Lower leg skin (tissue), 4 donors: ENCODE data around the gene SH3GLB2. TPM values are rescaled to one million over a fixed set of nuclear protein-coding genes. Genes with fewer than 3 reads are reported as not detected.

Source experiments
- DNase-seq, 2 donors: peaks; one replicate each; pipeline ENCODE4 v3.0.0-alpha.2; 2019; ENCODE audit warnings: low spot score in 2 of 2
- H3K4me3 ChIP-seq: fragments of 200-600 bp; sonication (generic); 2 replicates; pipeline ENCODE4 v1.5.1; 2017; ENCODE audit warnings: mild to moderate bottlenecking, low read depth; ENCODE audit not compliant: poor library complexity, severe bottlenecking
- CTCF ChIP-seq, 3 donors: fragments of 450-650 bp; IDR thresholded peaks; one replicate each; pipeline ENCODE4 v1.5.1; 2016; ENCODE audit warnings: antibody characterized with exemption in 3 of 3, mild to moderate bottlenecking in 3 of 3, moderate library complexity in 2 of 3
- POLR2A ChIP-seq, 2 donors: fragments of 450-650 bp; IDR thresholded peaks; one replicate each; pipeline ENCODE4 v1.6.1; 2016 to 2017; ENCODE audit warnings: antibody characterized with exemption in 2 of 2, mild to moderate bottlenecking in 1 of 2, moderate library complexity in 1 of 2
- WGBS, 2 donors: methylation state at CpG; one replicate each; pipeline ENCODE4 v1.1.5; 2018; 5-methylcytosine and 5-hydroxymethylcytosine counted together
- intact Hi-C: fragments of 100-400 bp; cut with DNase I; formaldehyde crosslinking; loops from one replicate; pipeline ENCODE4 v1.15.0; 2023; ENCODE audit warnings: low total_unique reads
- total RNA-seq, 4 donors: library from RNA; depleted of rRNA; stranded (reverse); fragments of >200 nt; gene quantifications; one replicate each; pipeline ENCODE4 v1.1.0, GENCODE V29; 2016

The SH3GLB2 gene
- total RNA-seq, 4 donors from 2014 or later: 177 to 378 (median 207) TPM

DNA sequence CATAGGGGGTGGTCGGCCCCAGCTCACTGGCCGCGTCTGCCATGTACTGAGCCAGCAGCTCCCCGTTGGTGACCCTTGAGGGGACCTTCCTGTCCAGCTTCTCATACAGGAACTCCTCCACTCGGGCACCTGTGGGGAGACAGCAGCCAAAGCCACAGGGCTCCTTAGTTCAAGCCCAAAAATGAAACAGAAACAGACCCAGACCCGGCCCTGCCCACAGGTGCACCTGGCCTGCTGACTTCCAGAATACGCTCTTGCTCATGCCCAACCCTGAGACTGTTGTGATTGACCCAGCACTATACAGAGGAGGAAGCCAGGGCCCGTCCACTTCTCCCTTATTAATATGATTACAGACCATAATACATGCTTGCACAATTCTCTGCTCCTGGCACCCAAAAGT is 7.0 kb downstream of the SH3GLB2 start:
- H3K4me3 ChIP-seq: no peak overlapping the region
- DNase-seq: no peak
- intact Hi-C loops: no loop called here
- 75 to 78% methylated on average over 8 of the region's 8 CpGs for WGBS, 2 donors
- TF ChIP-seq POLR2A (IDR thresholded peaks at IDR 0.05) (no peak), CTCF (IDR thresholded peaks at IDR 0.05) (no peak)

GRCh38 chr9:129014608-129015007 is 13.5 kb downstream of the SH3GLB2 start:
- no peak overlapping the region for H3K4me3 ChIP-seq
- intact Hi-C loops: no loop called here
- 86 to 90% methylated on average over 8 of the region's 8 CpGs for WGBS, 2 donors
- no peak for DNase-seq
- TF ChIP-seq CTCF (IDR thresholded peaks at IDR 0.05) (no peak), POLR2A (IDR thresholded peaks at IDR 0.05) (no peak)

DNA sequence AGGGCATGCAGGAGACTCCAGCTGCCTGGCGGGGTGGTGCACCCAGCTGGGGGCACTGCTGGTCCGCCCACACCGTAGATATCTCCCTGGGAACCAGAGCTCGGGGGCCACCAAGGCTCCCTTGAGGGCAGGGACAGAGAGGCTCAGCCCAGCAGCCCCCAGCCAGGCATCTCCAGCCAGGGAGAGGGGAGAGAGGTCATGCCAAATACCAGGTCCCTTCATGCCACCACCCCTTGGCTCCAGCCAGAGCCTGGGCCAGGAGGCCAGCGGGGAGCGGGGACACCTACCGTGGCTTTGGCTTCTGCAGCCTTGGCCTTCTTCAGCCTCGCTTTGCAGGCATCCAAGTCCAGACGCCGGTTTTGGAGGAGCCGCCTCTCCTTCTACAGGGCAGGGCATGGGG is 14.0 kb downstream of the SH3GLB2 start:
- intact Hi-C loops: no loop called here
- WGBS, 2 donors: 90 to 92% methylated on average over 9 to 11 of the region's 11 CpGs
- no peak overlapping the region for H3K4me3 ChIP-seq
- TF ChIP-seq POLR2A (IDR thresholded peaks at IDR 0.05) (no peak), CTCF (IDR thresholded peaks at IDR 0.05) (no peak)
- DNase-seq: no peak

GRCh38 chr9:129013674-129014073 is 14.5 kb downstream of the SH3GLB2 start:
- DNase-seq: no peak
- TF ChIP-seq POLR2A (IDR thresholded peaks at IDR 0.05) (no peak), CTCF (IDR thresholded peaks at IDR 0.05) (no peak)
- 90 to 93% methylated on average over 10 to 11 of the region's 11 CpGs for WGBS, 2 donors
- intact Hi-C loops: no loop called here
- no peak overlapping the region for H3K4me3 ChIP-seq

GRCh38 chr9:129012893-129013448 is 15.2 kb downstream of the SH3GLB2 start:
- WGBS, 2 donors: 93 to 95% methylated on average over 16 of the region's 16 CpGs
- no peak for TF ChIP-seq CTCF (IDR thresholded peaks at IDR 0.05)
- TF ChIP-seq POLR2A (IDR thresholded peaks at IDR 0.05): no peak
- intact Hi-C loops: no loop called here
- no peak for DNase-seq
- H3K4me3 ChIP-seq: no peak overlapping the region

DNA sequence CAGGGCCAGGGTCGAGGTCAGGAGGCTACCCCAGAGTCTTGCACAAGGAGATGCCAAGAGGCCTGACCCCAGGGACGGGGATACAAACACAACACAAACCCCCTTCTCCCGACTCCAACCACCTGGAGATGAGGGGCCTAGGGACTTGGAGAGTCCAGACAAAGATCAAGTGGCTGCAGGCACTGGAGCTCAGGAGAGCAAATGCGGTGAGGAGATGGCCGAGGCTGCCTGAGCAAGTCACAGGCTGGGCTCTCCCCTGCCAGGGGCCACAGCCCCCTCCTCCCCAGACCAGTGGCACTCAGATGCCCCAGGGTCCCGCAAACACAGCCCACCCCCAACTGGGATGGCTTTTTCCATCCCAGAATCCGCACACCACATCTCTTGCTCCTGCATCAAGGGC is 15.8 kb downstream of the SH3GLB2 start:
- WGBS, 2 donors: 80 to 89% methylated on average over 5 to 6 of the region's 7 CpGs
- intact Hi-C loops: no loop called here

More for the DNA sequence above, 15.8 kb downstream of the SH3GLB2 start:
- no peak overlapping the region for H3K4me3 ChIP-seq
- DNase-seq: no peak
- TF ChIP-seq POLR2A (IDR thresholded peaks at IDR 0.05): no peak
- TF ChIP-seq CTCF (IDR thresholded peaks at IDR 0.05): no peak
